ENCODE data around the gene MRPL49. TPM values are rescaled to one million over a fixed set of nuclear protein-coding genes. Genes with fewer than 3 reads are reported as not detected.
A peak's percentile ranks its signal among the peaks of the same experiment; 100 is the strongest.

Gene MRPL49
- total and polyA plus RNA-seq, 9 of the 15 experiments (the other 6 are each of a cell fraction or from before 2014, with no cell fraction given) = 74.3 to 132 (median 91.2) TPM

GRCh38 chr11:65134240-65134951 is 12.3 kb downstream of the MRPL49 start, which contains the start of gene SYVN1 (continued):
- TF ChIP-seq KLF1 (tag; IDR thresholded peaks at IDR 0.05) (peak; percentile 78; the same call in 1 of the 2 replicates), ZNF174 (CRISPR knock-in tag; IDR thresholded peaks at IDR 0.05) (no peak), ID3 (CRISPR knock-in tag; IDR thresholded peaks at IDR 0.05) (no peak), ID3 (tag; IDR thresholded peaks at IDR 0.05) (no peak), CEBPG (CRISPR knock-in tag; IDR thresholded peaks at IDR 0.05) (no peak), CEBPG (tag; conservative IDR thresholded peaks at IDR 0.05 in 1 of 2, IDR thresholded peaks at IDR 0.05 in 1 of 2) (no peak), ESRRA (IDR thresholded peaks at IDR 0.05; ENCODE audit: borderline replicate concordance, low read depth) (peak; percentile 44), PYGO2 (tag; IDR thresholded peaks at IDR 0.05) (no peak), NR4A1 (CRISPR knock-in tag; IDR thresholded peaks at IDR 0.05) (no peak), NR4A1 (tag; IDR thresholded peaks at IDR 0.05) (no peak), BRF2 (IDR thresholded peaks at IDR 0.05; ENCODE audit: borderline replicate concordance, insufficient read depth, insufficient read length) (no peak), RCOR1 (IDR thresholded peaks at IDR 0.05; ENCODE audit: borderline replicate concordance in 1 of 2, low read depth in 2 of 2, low read length in 2 of 2) (no peak; a peak in 1 of 4 replicates), ZNF140 (CRISPR knock-in tag; IDR thresholded peaks at IDR 0.05) (no peak), GATAD2A (IDR thresholded peaks at IDR 0.05) (0 out of 2 replicates have a peak, but pooled peaks have one; percentile 58), ZNF444 (CRISPR knock-in tag; IDR thresholded peaks at IDR 0.05) (no peak), KDM4B (IDR thresholded peaks at IDR 0.05; ENCODE audit: borderline replicate concordance in 2 of 2, low read depth in 1 of 2) (peak in 1 of 2 experiments; percentile 91; a peak in 2 of 4 replicates), RBM25 (IDR thresholded peaks at IDR 0.05; ENCODE audit: low read depth, low read length, severe bottlenecking) (no peak), SPI1 (IDR thresholded peaks at IDR 0.05; ENCODE audit: borderline replicate concordance, low read depth, low read length) (no peak), ELK3 (CRISPR knock-in tag; IDR thresholded peaks at IDR 0.05) (peak; percentile 64; the same call in 1 of the 2 replicates), ZNF507 (tag; conservative IDR thresholded peaks at IDR 0.05) (no peak), ZC3H11A (IDR thresholded peaks at IDR 0.05; ENCODE audit: low read depth, low read length) (no peak), DACH1 (IDR thresholded peaks at IDR 0.05; ENCODE audit: partially characterized antibody) (peak; percentile 92), C11orf30 (IDR thresholded peaks at IDR 0.05; ENCODE audit: low read depth) (peak; percentile 81), PATZ1 (CRISPR knock-in tag; IDR thresholded peaks at IDR 0.05; ENCODE audit: borderline replicate concordance) (no peak), ZNF121 (CRISPR knock-in tag; conservative IDR thresholded peaks at IDR 0.05) (no peak)
